Testis (tissue), 3 donors: ENCODE measurements around the gene PLXND1. TPM values are rescaled to one million over a fixed set of nuclear protein-coding genes. Genes with fewer than 3 reads are reported as not detected.

ENCODE experiments used
- DNase-seq: peaks from one replicate; pipeline ENCODE4 v3.0.0-alpha.2; 2019
- H3K27ac ChIP-seq, 2 donors: fragments of 200-600 bp; sonication (generic); one replicate each; pipeline ENCODE4 v1.5.1; 2019
- H3K27me3 ChIP-seq: fragments of 200-600 bp; sonication (generic); one replicate; pipeline ENCODE4 v1.5.1; 2019
- H3K36me3 ChIP-seq: fragments of 200-600 bp; sonication (generic); one replicate; pipeline ENCODE4 v1.5.1; 2017; ENCODE audit warnings: low read depth; ENCODE audit errors: missing control alignments
- H3K4me1 ChIP-seq: fragments of 200-600 bp; sonication (generic); one replicate; pipeline ENCODE4 v1.5.1; 2019
- H3K4me3 ChIP-seq, 2 donors: fragments of 200-600 bp; sonication (generic); one replicate each; pipeline ENCODE4 v1.5.1; 2017 to 2019
- H3K9me3 ChIP-seq: fragments of 200-600 bp; sonication (generic); one replicate; pipeline ENCODE4 v1.5.1; 2017
- POLR2A ChIP-seq: fragments of 450-650 bp; IDR thresholded peaks from one replicate; pipeline ENCODE4 v1.6.1; 2017; ENCODE audit warnings: antibody characterized with exemption, mild to moderate bottlenecking, moderate library complexity
- WGBS, 2 donors: methylation state at CpG; one replicate each; pipeline ENCODE4 v1.1.5; 2018; 5-methylcytosine and 5-hydroxymethylcytosine counted together
- intact Hi-C: fragments of 100-400 bp; cut with DNase I; formaldehyde crosslinking; loops from one replicate; pipeline ENCODE4 v1.15.1; 2023; ENCODE audit warnings: low total_unique reads
- polyA plus RNA-seq: library from polyadenylated mRNA; stranded (reverse); fragments of 350-450 nt; fragmentation: Illumina TruSeq; extraction: RNeasy Lipid Tissue Mini Kit (QIAGEN cat#74804); gene quantifications from one replicate; pipeline ENCODE4 v1.2.3, GENCODE V29; 2014; ENCODE audit warnings: low read depth, low replicate concordance; ENCODE audit not compliant: insufficient read depth
- total RNA-seq, 2 donors: library from RNA; depleted of rRNA; stranded (reverse); fragments of >200 nt; gene quantifications; one replicate each; pipeline ENCODE4 v1.2.3, GENCODE V29; 2016
- TF ChIP-seq, protein P1 (sequence below), 3 experiments: fragments of 450-650 bp in 2 of 3; fragments of 200-600 bp in 1 of 3; sonication (generic) in 1 of 3; IDR thresholded peaks; one replicate each; pipeline ENCODE4 v1.5.1; 2016 to 2019; ENCODE audit warnings: antibody characterized with exemption in 3 of 3, mild to moderate bottlenecking in 2 of 3, moderate library complexity in 1 of 3

PLXND1 gene
- total and polyA plus RNA-seq, 3 donors from 2014 or later = 50.2 to 87.8 (median 69.2) TPM

DNA sequence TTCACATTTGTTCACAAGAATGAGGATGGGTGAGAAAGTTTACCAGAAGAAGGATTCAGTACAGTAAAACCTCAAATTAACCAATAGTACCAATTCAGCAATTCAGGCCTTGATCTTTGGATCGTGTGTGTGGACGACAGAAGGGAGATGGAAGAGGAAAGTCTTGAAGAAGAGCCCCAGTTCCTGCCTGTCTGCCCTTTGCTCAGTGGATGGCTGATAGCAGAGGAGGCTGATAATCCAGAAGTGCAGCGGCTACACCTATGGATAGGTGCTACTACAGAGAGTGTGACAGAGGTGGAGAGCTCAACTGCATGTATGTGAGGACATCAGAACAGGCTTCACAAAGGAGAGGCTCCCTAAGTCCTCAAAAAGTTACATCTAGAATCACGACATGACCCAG, 29.2 kb upstream of the PLXND1 start:
- intact Hi-C loops = no loop called here

DNA sequence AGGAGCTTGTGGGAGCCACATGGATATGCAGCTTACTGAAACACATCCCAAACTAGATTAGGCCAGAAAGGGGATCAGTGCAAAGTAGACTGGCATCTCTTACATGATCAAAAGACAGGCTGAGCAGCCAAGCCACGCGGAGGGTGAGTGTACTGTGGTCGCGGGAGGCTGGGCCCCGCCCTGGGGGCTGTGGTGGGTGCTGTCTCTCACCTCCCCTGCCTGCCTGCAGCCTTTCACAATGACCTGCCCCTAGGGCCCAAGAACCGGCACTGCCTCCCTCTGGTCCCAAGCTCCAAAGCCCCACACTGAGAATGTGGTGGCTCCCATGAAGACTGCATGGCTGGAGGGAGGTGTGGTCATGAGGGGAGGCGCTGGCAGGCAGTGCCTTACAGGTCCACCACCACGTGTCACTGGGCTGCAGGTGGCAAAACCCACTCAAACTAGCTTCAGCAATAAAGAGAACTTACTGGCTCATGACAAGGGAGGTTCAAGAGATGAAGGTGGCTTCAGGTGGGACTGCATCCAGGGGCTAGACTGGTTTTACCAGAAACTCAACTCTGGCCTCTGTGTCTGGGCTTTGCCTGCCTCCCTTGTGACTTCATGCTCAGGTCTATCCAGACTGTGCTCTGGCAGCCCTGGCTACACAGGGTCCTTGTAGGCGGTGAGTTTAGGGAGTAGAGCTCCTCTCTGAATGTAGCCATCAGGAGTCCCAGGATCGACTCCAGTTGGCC, 27.4 kb upstream of the PLXND1 start:
- WGBS, 2 donors = 92 to 95% methylated on average over 4 to 9 of the region's 10 CpGs
- Histone ChIP-seq H3K4me1 (no peaks in the 10 kb centered on the region), H3K27me3 (no peaks in the 10 kb centered on the region), H3K4me3 (no peak overlapping the region), H3K27ac (no peak overlapping the region), H3K36me3 (no peaks in the 10 kb centered on the region), H3K9me3 (no peaks in the 10 kb centered on the region)
- intact Hi-C loops = no loop called here
- no peak for DNase-seq
- TF ChIP-seq, protein P1, sequence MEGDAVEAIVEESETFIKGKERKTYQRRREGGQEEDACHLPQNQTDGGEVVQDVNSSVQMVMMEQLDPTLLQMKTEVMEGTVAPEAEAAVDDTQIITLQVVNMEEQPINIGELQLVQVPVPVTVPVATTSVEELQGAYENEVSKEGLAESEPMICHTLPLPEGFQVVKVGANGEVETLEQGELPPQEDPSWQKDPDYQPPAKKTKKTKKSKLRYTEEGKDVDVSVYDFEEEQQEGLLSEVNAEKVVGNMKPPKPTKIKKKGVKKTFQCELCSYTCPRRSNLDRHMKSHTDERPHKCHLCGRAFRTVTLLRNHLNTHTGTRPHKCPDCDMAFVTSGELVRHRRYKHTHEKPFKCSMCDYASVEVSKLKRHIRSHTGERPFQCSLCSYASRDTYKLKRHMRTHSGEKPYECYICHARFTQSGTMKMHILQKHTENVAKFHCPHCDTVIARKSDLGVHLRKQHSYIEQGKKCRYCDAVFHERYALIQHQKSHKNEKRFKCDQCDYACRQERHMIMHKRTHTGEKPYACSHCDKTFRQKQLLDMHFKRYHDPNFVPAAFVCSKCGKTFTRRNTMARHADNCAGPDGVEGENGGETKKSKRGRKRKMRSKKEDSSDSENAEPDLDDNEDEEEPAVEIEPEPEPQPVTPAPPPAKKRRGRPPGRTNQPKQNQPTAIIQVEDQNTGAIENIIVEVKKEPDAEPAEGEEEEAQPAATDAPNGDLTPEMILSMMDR (IDR thresholded peaks at IDR 0.05) = no peak
- TF ChIP-seq POLR2A = no peak

More for the DNA sequence above, 29.2 kb upstream of the PLXND1 start:
- H3K9me3 ChIP-seq = no peaks in the 10 kb centered on the region
- WGBS, 2 donors = 89 to 93% methylated on average over 4 of the region's 4 CpGs
- no peaks in the 10 kb centered on the region for H3K27me3 ChIP-seq
- no peaks in the 10 kb centered on the region for H3K4me1 ChIP-seq
- no peaks in the 10 kb centered on the region for H3K36me3 ChIP-seq
- H3K4me3 ChIP-seq = no peak overlapping the region
- no peak for DNase-seq
- H3K27ac ChIP-seq = no peak overlapping the region
- no peak for TF ChIP-seq POLR2A
- TF ChIP-seq, protein P1 (IDR thresholded peaks at IDR 0.05) = no peak

DNA sequence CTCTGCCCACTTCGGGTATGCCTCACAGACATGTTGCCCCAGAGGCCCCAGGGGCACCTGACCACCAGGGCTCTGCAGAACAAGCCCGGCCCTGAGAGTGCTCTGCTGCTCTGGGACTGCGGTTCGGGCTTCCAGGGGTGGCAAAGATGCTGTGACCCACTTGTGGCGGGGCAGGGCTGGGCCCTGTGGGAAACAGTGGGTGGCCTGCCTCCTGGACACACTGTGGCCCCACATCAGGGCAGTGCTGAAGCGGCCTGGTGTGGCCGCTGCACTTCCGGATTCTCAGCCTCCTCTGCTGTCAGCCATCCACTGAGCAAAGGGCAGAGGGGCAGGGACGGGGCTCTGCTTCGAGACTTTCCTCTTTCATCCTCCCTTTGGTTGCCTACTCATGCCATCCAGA, 26.5 kb upstream of the PLXND1 start:
- intact Hi-C loops = no loop called here
- H3K9me3 ChIP-seq = no peaks in the 10 kb centered on the region
- no peak for DNase-seq
- WGBS, 2 donors = 95 to 98% methylated on average over 5 to 10 of the region's 10 CpGs
- H3K27me3 ChIP-seq = no peaks in the 10 kb centered on the region
- no peak overlapping the region for H3K4me3 ChIP-seq
- TF ChIP-seq, protein P1 (IDR thresholded peaks at IDR 0.05) = no peak
- TF ChIP-seq POLR2A = no peak
- no peaks in the 10 kb centered on the region for H3K36me3 ChIP-seq
- H3K27ac ChIP-seq = no peak overlapping the region
- peaks cover 3% of the 10 kb centered on the region for H3K4me1 ChIP-seq

DNA sequence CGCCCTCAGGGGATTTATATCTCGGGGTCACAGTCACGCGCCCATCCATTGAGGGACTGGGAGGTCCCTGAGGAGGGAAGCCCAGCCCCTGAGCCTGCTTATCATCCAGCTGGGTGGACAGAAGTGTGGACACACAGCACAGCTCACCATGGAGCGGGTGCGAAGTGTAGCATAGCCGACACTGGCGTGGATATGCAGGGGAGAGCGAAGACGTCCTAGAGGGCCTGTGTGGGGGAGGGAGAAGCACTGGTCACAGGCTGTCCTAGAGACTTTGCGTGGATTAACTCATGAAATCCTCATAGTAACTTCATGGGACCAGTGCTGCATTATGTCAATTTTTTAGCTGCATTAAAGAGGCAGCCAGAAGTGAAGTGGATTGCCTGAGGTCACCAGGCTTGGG, 26.1 kb upstream of the PLXND1 start:
- no peak overlapping the region for H3K4me3 ChIP-seq
- intact Hi-C loops = no loop called here

More for the DNA sequence above, 26.1 kb upstream of the PLXND1 start:
- TF ChIP-seq, protein P1 (IDR thresholded peaks at IDR 0.05) = no peak
- TF ChIP-seq POLR2A = no peak
- WGBS, 2 donors = 84 to 90% methylated on average over 11 of the region's 11 CpGs
- H3K4me1 ChIP-seq = peaks cover 3% of the 10 kb centered on the region
- no peaks in the 10 kb centered on the region for H3K36me3 ChIP-seq
- no peak overlapping the region for H3K27ac ChIP-seq
- no peaks in the 10 kb centered on the region for H3K9me3 ChIP-seq
- no peaks in the 10 kb centered on the region for H3K27me3 ChIP-seq
- DNase-seq = no peak
